ENCODE measurements around the gene RP9.
"Not testable (repeated sequence)": the region's sequence is repeated elsewhere in the genome, so short reads cannot be mapped to it uniquely, and the experiment has no call there.

Gene RP9

GRCh38 chr7:33101906-33102305, 7.3 kb downstream of the RP9 start:
- FAIRE-seq: no peak
- no peak for DNase-seq (ENCODE audit: low spot score)

- FAIRE-seq: no peak
- no peak for DNase-seq (ENCODE audit: low spot score)
Observed at GRCh38 chr7:33100770-33101169, 8.4 kb downstream of the RP9 start.

- FAIRE-seq: no peak
Observed at GRCh38 chr7:33099154-33099940, 9.9 kb downstream of the RP9 start.

GRCh38 chr7:33094745-33095275, 14.4 kb downstream of the RP9 start:
- not testable (repeated sequence) for DNase-seq (ENCODE audit: low spot score); FAIRE-seq

More at GRCh38 chr7:33099154-33099940, 9.9 kb downstream of the RP9 start:
- DNase-seq (ENCODE audit: low spot score): no peak

GRCh38 chr7:33093266-33093665, 15.9 kb downstream of the RP9 start:
- no peak for DNase-seq (ENCODE audit: low spot score)
- no peak for FAIRE-seq

- DNase-seq (ENCODE audit: low spot score) (no peak), FAIRE-seq (no peak)
Observed at GRCh38 chr7:33091641-33092191, 17.5 kb downstream of the RP9 start.

- FAIRE-seq (no peak), DNase-seq (ENCODE audit: low spot score) (no peak)
Observed at GRCh38 chr7:33091111-33091531, 18.1 kb downstream of the RP9 start.

GRCh38 chr7:33089142-33089541, 20.1 kb downstream of the RP9 start:
- FAIRE-seq (no peak), DNase-seq (ENCODE audit: low spot score) (no peak)

GRCh38 chr7:33087858-33088257, 21.3 kb downstream of the RP9 start:
- DNase-seq (ENCODE audit: low spot score) (no peak), FAIRE-seq (no peak)

- FAIRE-seq (no peak), DNase-seq (ENCODE audit: low spot score) (no peak)
Observed at GRCh38 chr7:33087356-33087755, 21.8 kb downstream of the RP9 start.

GRCh38 chr7:33079763-33080690, 29.2 kb downstream of the RP9 start:
- FAIRE-seq: no peak
- no peak for DNase-seq (ENCODE audit: low spot score)

- no peak for DNase-seq (ENCODE audit: low spot score)
- peak; percentile 40 for FAIRE-seq
Observed at GRCh38 chr7:33079096-33079495, 30.1 kb downstream of the RP9 start.

- DNase-seq (ENCODE audit: low spot score) (peak; percentile 74), FAIRE-seq (peak; percentile 94)
Observed at GRCh38 chr7:33076737-33077136, 32.5 kb downstream of the RP9 start.

GRCh38 chr7:33075818-33076518, 33.2 kb downstream of the RP9 start:
- DNase-seq (ENCODE audit: low spot score) (no peak), FAIRE-seq (no peak)

GRCh38 chr7:33073243-33073642, 36.0 kb downstream of the RP9 start:
- FAIRE-seq: no peak
- DNase-seq (ENCODE audit: low spot score): no peak

- peak; percentile 31 for DNase-seq (ENCODE audit: low spot score)
- FAIRE-seq: peak; percentile 17
Observed at GRCh38 chr7:33072471-33072870, 36.7 kb downstream of the RP9 start.

- DNase-seq (ENCODE audit: low spot score) (no peak), FAIRE-seq (no peak)
Observed at GRCh38 chr7:33070831-33071230, 38.4 kb downstream of the RP9 start.

- FAIRE-seq: no peak
- DNase-seq (ENCODE audit: low spot score): no peak
Observed at GRCh38 chr7:33070277-33070676, 38.9 kb downstream of the RP9 start.

- FAIRE-seq: no peak
- DNase-seq (ENCODE audit: low spot score): no peak
Observed at GRCh38 chr7:33067921-33068320, 41.3 kb downstream of the RP9 start.

- DNase-seq (ENCODE audit: low spot score) (no peak), FAIRE-seq (no peak)
Observed at GRCh38 chr7:33066771-33067170, 42.4 kb downstream of the RP9 start.

GRCh38 chr7:33065981-33066380, 43.2 kb downstream of the RP9 start:
- DNase-seq (ENCODE audit: low spot score): no peak
- no peak for FAIRE-seq

Data from RCC 7860 (cell line).